Stimulated activated CD4-positive, alpha-beta T cell treated with anti-CD3 and anti-CD28 coated beads, Interleukin-1b, Interleukin-23, amount 100 ng/mL, for 4 hours (primary cell): ENCODE measurements around the gene ZBTB42.

ENCODE experiments used
- DNase-seq, 2 donors: peaks; one replicate each; pipeline ENCODE4 v3.0.0-alpha.2; 2020; ENCODE audit warnings: low read depth in 2 of 2

Gene ZBTB42

DNA sequence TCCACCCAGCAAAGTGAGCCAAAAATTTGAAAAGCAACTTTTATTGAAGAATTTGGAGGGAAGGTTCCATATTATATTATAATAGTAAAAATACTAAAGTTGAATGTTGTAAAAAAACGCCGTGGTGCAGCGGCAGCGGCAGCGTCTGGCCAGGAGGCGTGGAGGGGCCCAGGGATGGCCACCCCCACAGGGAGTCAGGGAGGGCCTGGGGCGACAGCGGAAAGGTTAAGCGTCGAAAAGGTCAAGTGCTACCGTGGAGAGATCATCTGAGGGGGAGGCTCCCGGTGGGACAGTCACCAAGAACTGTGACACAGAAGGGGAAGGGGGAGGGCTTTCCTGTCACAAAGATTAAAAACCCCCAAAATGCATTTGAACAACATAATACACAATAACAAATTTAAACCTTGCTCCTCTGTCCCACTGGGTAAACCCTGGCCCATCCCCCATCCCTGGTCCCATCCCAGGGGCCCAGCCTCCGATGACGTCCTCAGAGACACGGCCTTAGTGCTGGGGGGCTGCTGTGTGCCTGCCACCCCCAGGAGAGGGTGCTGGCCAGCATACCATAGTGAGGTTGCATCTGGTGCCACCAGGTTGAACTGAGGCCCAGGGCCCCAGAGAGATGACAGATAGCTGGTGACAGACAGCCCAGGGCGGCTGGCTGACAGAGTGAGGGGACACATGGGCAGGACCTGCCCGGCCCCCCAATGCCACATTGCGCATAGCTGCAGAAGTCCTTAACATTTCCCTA, 31.4 kb upstream of the ZBTB42 start:
- DNase-seq: no peak

GRCh38 chr14:104770072-104770579, 30.8 kb upstream of the ZBTB42 start:
- no peak for DNase-seq

- no peak for DNase-seq
Measured at GRCh38 chr14:104770851-104771272, 30.0 kb upstream of the ZBTB42 start.

- no peak for DNase-seq
Measured at GRCh38 chr14:104771374-104771773, 29.5 kb upstream of the ZBTB42 start.

GRCh38 chr14:104771918-104772706, 28.8 kb upstream of the ZBTB42 start:
- no peak for DNase-seq

- DNase-seq: no peak
Measured at GRCh38 chr14:104772707-104773504, 28.0 kb upstream of the ZBTB42 start.

GRCh38 chr14:104773505-104774452, 27.1 kb upstream of the ZBTB42 start:
- DNase-seq: no peak

GRCh38 chr14:104774453-104775072, 26.3 kb upstream of the ZBTB42 start:
- DNase-seq: no peak

- DNase-seq: no peak
Measured at GRCh38 chr14:104775073-104775489, 25.8 kb upstream of the ZBTB42 start.

GRCh38 chr14:104776481-104776880, 24.4 kb upstream of the ZBTB42 start:
- no peak for DNase-seq

DNA sequence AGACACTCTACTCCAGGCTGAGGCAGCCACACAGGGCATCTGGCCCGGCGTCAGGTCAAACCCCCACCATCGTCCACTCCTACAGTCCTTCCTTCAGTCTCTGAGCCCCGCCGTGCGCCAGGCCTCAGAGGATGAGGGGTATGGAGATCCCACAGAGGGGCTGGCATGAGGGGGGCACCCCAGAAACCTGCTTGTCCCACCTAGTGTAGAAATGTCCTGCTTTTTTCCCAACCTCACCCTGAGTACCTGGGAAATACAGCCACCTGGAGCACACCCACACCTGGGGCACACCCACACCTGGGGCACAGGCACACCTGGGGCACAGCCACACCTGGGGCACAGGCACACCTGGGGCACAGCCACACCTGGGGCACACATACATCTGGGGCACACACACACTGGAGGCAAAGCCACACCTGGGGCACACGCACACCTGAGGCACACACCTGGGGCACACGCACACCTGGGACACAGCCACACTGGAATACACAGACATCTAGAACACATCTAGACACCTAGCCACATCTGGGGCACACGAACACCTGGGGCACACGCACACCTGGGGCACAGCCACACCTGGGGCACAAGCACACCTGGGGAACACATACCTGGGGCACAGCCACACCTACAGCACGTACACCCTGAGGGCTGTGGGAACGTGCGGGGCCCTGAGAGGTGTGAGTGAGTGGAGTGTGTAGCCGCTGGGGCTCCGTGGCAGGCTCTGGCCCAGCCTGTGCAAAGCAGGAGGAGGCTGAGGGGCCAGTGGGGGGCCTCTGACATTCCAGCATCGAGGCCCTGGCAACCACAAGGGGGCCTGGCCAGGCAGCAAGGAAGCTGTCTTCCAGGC, 23.7 kb upstream of the ZBTB42 start:
- DNase-seq: no peak

- DNase-seq: no peak
Measured at GRCh38 chr14:104777808-104778249, 23.1 kb upstream of the ZBTB42 start.

DNA sequence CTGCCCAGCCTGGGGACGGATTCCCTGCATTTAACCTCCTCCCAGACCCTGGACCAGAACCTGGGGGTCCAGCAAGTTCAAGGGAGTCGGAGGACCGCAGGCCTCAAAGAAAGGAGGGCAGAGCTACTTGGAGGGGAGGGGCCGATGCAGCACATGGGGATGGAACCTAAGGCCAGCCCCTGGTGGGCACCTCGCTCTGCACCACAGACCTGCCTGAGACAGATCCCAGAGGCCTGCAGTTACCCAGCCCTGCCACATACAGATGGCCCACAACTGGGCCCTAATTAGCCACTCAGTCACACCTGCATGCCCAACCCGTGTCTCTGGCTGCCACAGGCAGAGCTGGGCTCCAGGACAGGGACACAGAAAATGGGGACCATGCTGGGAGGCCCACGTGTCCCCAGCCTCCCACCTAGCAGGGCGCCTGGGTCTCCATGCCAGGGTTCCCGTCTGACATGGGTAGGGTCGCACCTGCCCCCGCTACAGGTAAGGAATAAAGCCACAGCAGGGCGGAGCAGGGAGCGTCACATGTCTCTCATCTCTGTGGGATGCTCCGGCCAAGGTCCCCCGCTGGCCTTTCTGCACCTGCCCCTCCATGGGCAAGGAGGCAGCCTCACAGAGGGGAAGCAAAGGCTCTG, 22.1 kb upstream of the ZBTB42 start:
- DNase-seq: no peak

DNA sequence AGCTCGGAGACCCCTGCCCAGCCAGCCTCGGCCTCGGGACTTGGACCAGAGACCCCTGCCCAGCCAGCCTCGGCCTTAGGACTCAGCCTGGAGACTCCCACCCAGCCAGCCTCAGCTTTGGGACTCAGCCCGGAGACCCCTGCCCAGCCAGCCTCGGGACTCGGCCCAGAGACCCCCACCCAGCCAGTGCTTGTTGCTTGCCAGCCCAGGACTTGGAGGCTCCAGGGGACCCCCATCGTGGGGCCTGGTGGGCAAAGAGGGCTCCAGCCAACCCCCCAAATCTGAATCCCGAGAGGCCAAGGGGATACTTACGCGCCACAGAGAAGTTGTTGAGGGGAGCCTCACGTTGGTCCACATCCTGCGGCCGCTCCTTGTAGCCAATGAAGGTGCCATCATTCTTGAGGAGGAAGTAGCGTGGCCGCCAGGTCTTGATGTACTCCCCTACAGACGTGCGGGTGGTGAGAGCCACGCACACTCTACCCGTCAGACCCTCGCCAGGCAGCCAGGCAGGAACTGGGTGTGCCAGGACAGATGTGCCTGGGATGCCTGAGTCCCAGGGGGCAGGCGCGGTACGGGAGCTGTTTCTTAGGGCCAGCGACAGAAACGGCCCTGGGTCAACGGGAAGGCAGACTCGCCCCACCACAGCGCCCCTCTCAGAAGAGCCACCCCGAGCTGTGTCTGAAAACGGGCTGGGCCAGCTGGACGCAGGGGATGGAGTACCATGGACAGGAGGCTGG, 21.0 kb upstream of the ZBTB42 start:
- no peak for DNase-seq

GRCh38 chr14:104780513-104781030, 20.3 kb upstream of the ZBTB42 start:
- DNase-seq: no peak

DNA sequence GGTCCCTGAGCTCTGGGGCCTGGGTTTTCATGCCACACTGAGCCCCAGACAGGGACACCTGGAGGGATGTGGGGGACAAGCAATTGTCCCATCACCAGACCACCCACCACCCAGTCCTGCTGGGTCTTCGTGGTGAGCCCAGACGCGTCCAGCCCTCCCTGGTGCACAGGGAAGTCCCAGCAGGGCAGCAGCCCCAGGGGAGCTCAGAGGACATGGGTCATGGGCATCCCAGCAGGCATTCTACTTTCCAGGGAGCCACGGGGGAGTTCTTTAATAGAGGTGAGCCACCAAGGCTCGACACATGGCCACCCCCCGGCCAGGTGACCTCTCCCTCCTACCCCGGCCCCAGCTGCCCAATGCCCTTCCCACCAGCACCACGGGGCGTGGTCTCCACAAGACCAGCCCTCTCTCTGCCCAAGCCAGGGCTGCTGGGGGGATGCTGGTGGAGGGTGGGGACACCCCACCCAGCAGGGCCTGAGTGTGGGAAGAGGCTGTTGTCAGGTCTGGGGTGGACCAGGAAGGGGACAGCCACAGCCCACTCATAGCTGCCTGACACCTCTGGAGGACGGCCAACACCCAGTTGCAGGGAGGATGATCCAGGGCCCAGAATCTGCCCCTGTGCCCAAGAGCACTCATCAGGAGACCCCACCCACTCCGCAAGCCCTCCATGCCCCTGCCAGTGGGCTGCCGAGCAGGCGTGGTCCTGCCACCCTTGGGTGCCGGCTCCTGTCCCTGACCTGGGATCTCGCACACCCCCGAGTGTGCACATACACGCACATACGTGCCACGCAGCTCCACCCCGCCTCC, 19.4 kb upstream of the ZBTB42 start:
- DNase-seq: no peak
